ENCODE results near the gene UBE4B. TPM values are rescaled to one million over a fixed set of nuclear protein-coding genes. Genes with fewer than 3 reads are reported as not detected.

UBE4B gene
- total and polyA plus RNA-seq, 2 of the 13 experiments (the other 11 are each of a cell fraction or from before 2014, with no cell fraction given) = 15.2 to 24.8 TPM

GRCh38 chr1:10209905-10210810 lies 177.4 kb downstream of the UBE4B start, which contains the start of gene KIF1B (continued):
- TF ChIP-seq, protein P1, sequence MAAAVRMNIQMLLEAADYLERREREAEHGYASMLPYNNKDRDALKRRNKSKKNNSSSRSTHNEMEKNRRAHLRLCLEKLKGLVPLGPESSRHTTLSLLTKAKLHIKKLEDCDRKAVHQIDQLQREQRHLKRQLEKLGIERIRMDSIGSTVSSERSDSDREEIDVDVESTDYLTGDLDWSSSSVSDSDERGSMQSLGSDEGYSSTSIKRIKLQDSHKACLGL (CRISPR knock-in tag; IDR thresholded peaks at IDR 0.05) = peak; percentile 64; the same call in 1 of the 2 replicates
- TF ChIP-seq ZNF24 (IDR thresholded peaks at IDR 0.05) (no peak), ZNF772 (CRISPR knock-in tag; IDR thresholded peaks at IDR 0.05) (peak; percentile 73), ARNT (IDR thresholded peaks at IDR 0.05) (no peak), ZNF33B (CRISPR knock-in tag; IDR thresholded peaks at IDR 0.05) (no peak; the same call in 1 of the 2 replicates), TBX2 (CRISPR knock-in tag; IDR thresholded peaks at IDR 0.05; ENCODE audit: borderline replicate concordance) (peak; percentile 78), ZNF713 (CRISPR knock-in tag; IDR thresholded peaks at IDR 0.05) (no peak), HOXD1 (CRISPR knock-in tag; IDR thresholded peaks at IDR 0.05) (0 out of 2 replicates have a peak, but pooled peaks have one; percentile 13), ZSCAN21 (CRISPR knock-in tag; IDR thresholded peaks at IDR 0.05; ENCODE audit: borderline replicate concordance) (no peak; the same call in 1 of the 2 replicates), SNAI1 (CRISPR knock-in tag; IDR thresholded peaks at IDR 0.05; ENCODE audit: borderline replicate concordance) (peak; percentile 91), IRF1 (CRISPR knock-in tag; IDR thresholded peaks at IDR 0.05; ENCODE audit: low read depth) (no peak), TBP (CRISPR knock-in tag; IDR thresholded peaks at IDR 0.05) (no peak; the same call in 1 of the 2 replicates), U2AF2 (IDR thresholded peaks at IDR 0.05; ENCODE audit: low read depth, low read length) (no peak), ZNF44 (CRISPR knock-in tag; IDR thresholded peaks at IDR 0.05) (0 out of 2 replicates have a peak, but pooled peaks have one; percentile 34), ZNF788 (CRISPR knock-in tag; IDR thresholded peaks at IDR 0.05; ENCODE audit: borderline replicate concordance) (peak; percentile 67; the same call in 1 of the 2 replicates), KDM1A (CRISPR knock-in tag; IDR thresholded peaks at IDR 0.05) (no peak), ZNF468 (CRISPR knock-in tag; IDR thresholded peaks at IDR 0.05) (no peak), HOXA3 (CRISPR knock-in tag; IDR thresholded peaks at IDR 0.05) (peak; percentile 86), IKZF1 (IDR thresholded peaks at IDR 0.05) (no peak), ZKSCAN5 (CRISPR knock-in tag; IDR thresholded peaks at IDR 0.05) (no peak), RFX3 (CRISPR knock-in tag; IDR thresholded peaks at IDR 0.05) (no peak), ZNF431 (CRISPR knock-in tag; IDR thresholded peaks at IDR 0.05; ENCODE audit: borderline replicate concordance, low read depth) (peak; percentile 56), ZNF614 (CRISPR knock-in tag; IDR thresholded peaks at IDR 0.05; ENCODE audit: borderline replicate concordance) (0 out of 2 replicates have a peak, but pooled peaks have one; percentile 32), ETV6 (CRISPR knock-in tag; conservative IDR thresholded peaks at IDR 0.05) (no peak), MAFF (IDR thresholded peaks at IDR 0.05; ENCODE audit: low read depth, low read length) (no peak)
- TF ChIP-seq, protein P2, sequence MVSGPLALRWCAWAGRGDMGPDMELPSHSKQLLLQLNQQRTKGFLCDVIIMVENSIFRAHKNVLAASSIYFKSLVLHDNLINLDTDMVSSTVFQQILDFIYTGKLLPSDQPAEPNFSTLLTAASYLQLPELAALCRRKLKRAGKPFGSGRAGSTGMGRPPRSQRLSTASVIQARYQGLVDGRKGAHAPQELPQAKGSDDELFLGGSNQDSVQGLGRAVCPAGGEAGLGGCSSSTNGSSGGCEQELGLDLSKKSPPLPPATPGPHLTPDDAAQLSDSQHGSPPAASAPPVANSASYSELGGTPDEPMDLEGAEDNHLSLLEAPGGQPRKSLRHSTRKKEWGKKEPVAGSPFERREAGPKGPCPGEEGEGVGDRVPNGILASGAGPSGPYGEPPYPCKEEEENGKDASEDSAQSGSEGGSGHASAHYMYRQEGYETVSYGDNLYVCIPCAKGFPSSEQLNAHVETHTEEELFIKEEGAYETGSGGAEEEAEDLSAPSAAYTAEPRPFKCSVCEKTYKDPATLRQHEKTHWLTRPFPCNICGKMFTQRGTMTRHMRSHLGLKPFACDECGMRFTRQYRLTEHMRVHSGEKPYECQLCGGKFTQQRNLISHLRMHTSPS (CRISPR knock-in tag; IDR thresholded peaks at IDR 0.05; ENCODE audit: low read depth) = no peak; the same call in 1 of the 2 replicates
- TF ChIP-seq, protein P3, sequence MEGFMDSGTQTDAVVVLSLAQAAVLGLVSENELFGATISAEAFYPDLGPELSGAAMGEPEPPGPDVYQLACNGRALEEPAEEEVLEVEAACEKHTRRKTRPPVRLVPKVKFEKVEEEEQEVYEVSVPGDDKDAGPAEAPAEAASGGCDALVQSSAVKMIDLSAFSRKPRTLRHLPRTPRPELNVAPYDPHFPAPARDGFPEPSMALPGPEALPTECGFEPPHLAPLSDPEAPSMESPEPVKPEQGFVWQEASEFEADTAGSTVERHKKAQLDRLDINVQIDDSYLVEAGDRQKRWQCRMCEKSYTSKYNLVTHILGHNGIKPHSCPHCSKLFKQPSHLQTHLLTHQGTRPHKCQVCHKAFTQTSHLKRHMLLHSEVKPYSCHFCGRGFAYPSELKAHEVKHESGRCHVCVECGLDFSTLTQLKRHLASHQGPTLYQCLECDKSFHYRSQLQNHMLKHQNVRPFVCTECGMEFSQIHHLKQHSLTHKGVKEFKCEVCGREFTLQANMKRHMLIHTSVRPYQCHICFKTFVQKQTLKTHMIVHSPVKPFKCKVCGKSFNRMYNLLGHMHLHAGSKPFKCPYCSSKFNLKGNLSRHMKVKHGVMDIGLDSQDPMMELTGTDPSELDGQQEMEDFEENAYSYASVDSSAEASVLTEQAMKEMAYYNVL (CRISPR knock-in tag; IDR thresholded peaks at IDR 0.05; ENCODE audit: borderline replicate concordance) = peak; percentile 77

All from HepG2 (cell line).